Endothelial cell of hepatic sinusoid (primary cell): Measurements from ENCODE around the gene CLDN9.

Source experiments
- in situ Hi-C: cut with HindIII; loops from 2 replicates; pipeline ENCODE4 v1.10.0; 2017; ENCODE audit warnings: low sequenced_read_pairs

CLDN9 gene

DNA sequence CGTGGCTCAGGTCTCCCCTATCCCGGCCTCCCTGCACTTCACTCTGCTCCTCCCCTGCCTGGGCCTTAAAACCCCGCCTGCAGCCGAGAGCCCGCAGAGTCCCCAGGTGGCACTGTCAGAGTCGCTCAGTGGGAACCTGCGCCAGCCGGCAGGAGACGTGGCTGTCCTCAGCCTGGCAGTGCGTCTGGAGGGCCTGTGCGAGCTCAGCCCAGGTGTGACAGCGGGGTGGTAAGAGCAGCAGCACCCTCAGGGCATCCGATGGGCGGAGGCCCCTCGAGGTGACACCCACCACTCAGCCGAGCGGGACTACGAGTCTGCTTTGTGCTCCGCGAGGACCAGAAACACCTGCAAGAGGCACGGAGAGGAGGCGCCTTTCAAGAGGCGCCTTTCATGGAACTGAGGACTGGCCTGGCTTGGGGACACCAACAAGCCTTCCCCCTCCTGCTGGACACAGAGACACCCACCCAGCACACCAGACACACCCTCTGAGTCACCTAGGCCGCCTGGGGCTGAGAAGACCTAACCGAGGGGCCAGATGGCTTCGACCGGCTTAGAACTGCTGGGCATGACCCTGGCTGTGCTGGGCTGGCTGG lies at the start of gene CLDN9:
TSS of gene CLDN9 (plus strand) at position 96 of the 593 bp plus-strand sequence. CDS start at position 536, 440 bp downstream.
- in situ Hi-C loops = no loop called here

DNA sequence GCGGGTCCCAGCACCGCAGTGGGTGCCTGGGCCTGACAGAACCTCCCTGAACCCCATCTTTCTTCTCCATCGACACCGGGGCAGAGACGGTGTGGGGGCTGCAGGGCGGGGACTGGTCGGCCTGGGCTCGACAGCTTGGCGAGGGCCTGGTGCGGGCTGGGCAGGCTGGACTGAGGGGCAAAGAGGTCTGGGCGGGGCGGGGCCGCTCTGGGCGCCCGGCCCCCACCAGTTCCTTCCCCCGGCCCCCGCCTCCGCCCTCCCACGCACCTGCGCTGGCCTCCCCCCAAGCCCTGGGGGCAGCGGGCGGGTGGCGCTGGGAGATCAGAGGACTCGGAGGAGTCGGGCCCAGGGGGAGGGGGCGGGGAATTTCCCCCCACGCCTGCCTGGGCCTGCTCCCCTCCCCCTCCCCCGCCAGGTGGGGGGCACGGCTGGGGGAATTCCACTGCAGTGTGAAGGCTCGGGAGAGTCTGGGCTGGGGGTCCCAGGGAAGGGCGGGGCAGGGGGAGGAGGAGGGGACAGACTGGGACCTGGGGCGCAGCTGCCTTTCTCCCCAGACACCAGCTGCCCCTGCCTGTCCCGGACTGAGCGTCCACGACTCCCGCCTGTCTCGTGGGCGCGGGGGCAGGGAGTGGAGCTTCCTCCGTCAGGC lies 49.5 kb upstream of the CLDN9 start:
- in situ Hi-C loops = no loop called here

- in situ Hi-C loops = no loop called here
Observed at GRCh38 chr16:2963723-2964474, 48.8 kb upstream of the CLDN9 start, which contains the start of gene KREMEN2. TSS of gene KREMEN2 (plus strand) at chr16:2964275. CDS start at chr16:2964521, 246 bp downstream.

- in situ Hi-C loops = no loop called here
Observed at GRCh38 chr16:2964475-2965336, 48.0 kb upstream of the CLDN9 start.

- in situ Hi-C loops = no loop called here
Observed at GRCh38 chr16:2966043-2966807, 46.5 kb upstream of the CLDN9 start.

DNA sequence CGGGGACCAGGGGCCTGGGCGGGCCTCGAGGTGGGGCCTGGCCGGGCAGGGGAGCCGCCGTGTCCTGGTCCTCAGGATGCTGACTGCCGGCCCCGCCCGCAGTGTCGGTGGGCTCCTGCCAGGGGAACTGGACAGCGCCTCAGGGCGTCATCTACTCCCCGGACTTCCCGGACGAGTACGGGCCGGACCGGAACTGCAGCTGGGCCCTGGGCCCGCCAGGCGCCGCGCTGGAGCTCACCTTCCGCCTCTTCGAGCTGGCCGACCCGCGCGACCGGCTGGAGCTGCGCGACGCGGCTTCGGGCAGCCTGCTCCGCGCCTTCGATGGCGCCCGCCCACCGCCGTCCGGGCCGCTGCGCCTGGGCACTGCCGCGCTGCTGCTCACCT lies 45.9 kb upstream of the CLDN9 start:
- in situ Hi-C loops = no loop called here

GRCh38 chr16:2967211-2967631 lies 45.5 kb upstream of the CLDN9 start:
- in situ Hi-C loops = no loop called here

GRCh38 chr16:2967721-2968161 lies 45.0 kb upstream of the CLDN9 start:
- in situ Hi-C loops = no loop called here

- in situ Hi-C loops = no loop called here
Observed at GRCh38 chr16:2968368-2968737, 44.4 kb upstream of the CLDN9 start.

GRCh38 chr16:2968738-2969544 lies 43.8 kb upstream of the CLDN9 start, which contains the start of gene PAQR4:
TSS of gene PAQR4 (plus strand) at chr16:2969348. CDS start at chr16:2969675, 327 bp downstream.
- in situ Hi-C loops = no loop called here

DNA sequence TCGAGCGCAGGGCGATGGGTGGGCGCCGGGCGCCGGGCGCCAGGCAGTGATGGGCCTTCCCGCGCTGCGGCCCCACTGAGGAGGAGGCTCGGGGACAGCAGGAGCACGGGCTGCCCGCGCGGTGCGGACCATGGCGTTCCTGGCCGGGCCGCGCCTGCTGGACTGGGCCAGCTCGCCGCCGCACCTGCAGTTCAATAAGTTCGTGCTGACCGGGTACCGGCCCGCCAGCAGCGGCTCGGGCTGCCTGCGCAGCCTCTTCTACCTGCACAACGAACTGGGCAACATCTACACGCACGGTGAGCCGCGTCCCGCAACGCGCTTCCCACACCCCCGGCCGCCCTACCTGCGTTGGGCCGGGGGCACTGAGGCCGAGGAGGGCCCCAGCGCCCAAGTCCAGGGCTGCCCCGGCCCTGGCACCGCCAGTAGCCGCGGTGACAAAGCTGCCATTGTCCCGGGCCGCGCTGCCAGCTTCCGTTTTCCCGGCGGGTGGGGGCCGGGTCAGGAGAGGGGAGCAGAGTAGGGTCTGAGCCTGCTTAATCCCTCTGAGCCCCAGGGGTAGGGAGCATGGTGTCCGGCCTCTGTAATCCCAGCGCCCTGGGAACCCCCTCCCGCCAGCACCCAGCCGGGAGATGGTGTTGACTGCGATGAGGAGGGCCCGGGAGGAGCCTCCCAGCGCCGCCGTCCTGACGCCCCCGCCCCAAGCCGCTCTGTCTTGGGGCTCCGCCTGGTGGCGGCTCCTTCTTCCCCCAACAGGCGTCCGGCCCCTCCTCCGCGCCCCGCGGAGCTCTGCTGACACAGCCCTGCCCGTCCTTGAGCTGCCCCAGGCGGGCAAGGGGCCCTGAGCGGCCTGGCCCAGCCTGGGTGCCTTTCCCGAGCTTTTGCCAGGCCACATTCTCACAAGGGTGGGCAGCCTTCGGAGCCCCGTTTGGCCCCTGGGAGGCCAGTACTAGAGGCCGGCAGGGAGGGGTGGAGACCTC lies 42.9 kb upstream of the CLDN9 start:
- in situ Hi-C loops = no loop called here

GRCh38 chr16:2970563-2970962 lies 42.2 kb upstream of the CLDN9 start:
- in situ Hi-C loops = no loop called here

DNA sequence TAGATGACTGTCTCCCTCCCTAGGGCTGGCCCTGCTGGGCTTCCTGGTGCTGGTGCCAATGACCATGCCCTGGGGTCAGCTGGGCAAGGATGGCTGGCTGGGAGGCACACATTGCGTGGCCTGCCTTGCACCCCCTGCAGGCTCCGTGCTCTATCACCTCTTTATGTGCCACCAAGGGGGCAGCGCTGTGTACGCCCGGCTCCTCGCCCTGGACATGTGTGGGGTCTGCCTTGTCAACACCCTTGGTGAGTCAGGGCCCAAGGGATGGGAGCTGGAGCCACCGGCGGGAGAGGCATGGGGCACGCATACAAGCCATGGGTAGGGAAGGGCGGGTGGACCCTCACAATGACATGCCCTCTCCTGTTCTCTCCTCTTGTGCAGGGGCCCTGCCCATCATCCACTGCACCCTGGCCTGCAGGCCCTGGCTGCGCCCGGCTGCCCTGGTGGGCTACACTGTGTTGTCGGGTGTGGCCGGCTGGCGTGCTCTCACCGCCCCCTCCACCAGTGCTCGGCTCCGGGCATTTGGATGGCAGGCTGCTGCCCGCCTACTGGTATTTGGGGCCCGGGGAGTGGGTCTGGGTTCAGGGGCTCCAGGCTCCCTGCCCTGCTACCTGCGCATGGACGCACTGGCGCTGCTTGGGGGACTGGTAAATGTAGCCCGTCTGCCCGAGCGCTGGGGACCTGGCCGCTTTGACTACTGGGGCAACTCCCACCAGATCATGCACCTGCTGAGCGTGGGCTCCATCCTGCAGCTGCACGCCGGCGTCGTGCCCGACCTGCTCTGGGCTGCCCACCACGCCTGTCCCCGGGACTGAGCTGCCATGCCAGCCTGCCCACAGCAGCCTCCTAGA lies 41.4 kb upstream of the CLDN9 start:
- in situ Hi-C loops = no loop called here

- in situ Hi-C loops = no loop called here
Observed at GRCh38 chr16:2971985-2972784, 40.5 kb upstream of the CLDN9 start.

GRCh38 chr16:2973093-2973492 lies 39.6 kb upstream of the CLDN9 start:
- in situ Hi-C loops = no loop called here

DNA sequence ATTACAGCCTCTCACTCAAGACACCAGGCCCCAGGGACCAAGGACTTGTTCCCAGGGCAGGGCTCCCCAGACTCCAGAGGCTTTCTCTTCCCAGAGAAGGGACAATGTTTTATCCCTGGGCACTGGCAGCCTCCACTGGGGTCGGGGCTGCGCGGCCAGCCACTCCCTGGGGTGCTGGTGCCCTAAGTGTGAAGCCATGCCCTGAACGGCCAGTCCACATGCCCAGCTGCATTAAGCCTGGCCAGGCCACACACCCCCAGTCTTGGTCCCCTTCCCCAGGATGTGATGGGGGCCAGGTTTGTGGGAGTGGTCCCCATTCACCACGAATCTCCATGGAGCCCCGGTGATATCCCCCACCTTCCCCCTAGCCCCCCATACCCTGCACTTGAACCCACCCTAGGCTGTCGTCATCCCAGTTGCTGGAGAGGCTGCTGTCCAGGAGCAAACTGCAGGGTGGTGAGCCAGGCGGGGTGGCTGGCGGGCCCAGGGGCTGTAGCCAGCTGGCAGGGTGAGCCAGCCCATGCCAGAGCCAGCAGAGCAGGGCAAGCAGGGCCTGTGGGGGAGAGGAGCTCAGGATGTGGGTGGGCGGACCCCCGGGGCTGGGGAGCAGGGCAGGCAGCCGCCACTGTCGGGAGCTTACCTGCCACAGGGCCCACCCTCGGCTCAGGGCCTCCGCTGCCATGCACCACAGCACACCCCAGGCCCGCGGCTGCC lies 39.0 kb upstream of the CLDN9 start:
- in situ Hi-C loops = no loop called here
